NK-92 (cell line): ENCODE measurements around the gene VMO1.

Source experiments
- DNase-seq: peaks from one replicate; lab custom pipeline; 2025; ENCODE audit not compliant: unreplicated experiment; lab: John Stamatoyannopoulos, UW

Gene VMO1

DNA sequence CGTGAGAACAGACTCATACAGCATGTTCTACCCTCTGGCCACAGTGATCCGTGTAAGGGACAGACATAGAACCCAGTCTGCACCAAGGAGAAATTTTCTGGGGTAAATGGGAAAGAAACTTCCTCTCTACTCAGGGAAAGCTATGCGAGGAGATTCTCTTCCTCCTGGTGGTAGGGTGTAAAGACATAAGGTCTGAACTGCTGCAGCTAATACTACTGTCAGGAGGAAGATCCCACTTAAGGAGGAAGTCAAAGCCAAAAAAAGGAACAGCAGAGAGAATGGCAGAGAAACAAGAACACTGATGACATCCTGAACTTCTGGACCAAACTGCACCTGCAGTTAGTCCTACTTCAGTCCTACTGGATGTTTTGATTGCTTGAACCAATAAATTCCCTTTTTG lies 21.6 kb downstream of the VMO1 start:
- DNase-seq = no peak

DNA sequence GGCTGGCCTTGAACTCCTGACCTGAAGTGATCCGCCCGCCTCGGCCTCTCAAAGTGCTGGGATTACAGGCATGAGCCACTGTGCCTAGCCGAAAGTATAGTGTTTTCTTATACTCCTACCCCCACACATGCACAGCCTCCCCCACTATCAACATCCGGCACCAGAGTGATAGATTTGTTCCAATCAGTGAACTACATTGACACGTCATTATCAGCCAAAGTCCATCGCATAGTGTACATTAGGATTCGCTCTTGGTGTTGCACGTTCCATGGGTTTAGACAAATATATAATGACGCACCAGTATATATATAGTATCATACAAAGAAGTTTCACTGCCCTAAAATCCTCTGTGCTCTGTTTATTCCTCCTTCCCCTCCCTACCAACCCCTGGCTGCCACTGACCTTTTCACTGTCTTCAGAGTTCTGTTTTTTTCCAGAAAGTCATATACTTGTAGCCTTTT lies 26.4 kb downstream of the VMO1 start:
- DNase-seq = no peak

DNA sequence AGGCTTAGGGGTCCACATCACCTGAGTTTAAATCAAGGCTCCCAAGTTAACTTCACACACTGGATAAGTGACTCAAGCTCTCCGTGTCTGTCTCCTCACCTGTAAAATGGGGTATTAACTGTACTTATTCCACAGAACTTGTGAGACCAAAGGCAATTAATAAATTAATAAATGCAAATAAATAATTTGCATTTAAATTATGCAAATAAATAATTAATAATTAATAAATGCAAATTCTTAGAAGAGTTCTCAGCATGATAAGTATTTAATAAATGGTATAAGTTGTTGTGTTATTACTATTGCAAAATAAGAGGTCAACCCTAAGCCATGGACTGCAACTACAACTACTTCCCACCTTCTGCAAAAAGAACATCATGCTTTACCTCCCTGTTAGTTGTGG lies 32.8 kb downstream of the VMO1 start:
- no peak for DNase-seq

DNA sequence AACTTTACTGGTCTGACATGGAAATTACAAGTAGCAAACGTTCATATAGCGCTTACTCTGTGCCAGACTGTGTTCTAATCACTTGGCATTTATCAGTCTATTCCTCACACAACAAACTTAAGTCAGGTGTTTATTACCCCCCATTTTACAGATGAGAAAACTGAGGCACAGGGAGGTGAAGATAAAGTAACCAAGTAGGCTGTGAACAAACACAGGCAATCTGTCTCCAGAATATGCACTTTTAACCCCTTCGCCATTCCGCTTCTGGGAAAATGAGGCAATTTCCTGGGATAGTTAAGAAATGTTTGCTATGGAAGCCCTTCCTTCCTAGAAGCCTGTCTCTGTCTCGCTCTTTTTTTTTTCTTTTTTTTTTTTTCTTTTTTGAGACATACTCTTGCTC lies 34.2 kb downstream of the VMO1 start:
- DNase-seq = no peak

DNA sequence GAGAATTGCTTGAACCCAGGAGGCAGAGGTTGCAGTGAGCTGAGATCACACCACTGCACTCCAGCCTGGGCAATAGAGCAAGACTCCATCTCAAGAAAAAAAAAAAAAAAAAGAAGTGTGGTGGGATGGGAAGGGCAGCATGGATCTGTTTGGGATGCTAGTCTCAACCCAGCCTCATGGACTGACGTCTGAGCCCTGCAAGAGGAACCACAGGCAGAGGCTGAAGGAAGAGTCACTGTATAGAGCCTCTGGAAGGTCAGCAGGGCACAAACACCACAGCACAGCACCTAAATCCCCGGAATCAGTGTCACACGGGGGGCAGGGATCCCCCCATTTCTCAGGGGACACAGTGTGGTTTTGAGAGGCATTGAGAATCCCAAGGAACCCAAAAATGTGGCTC lies 35.6 kb downstream of the VMO1 start:
- no peak for DNase-seq

DNA sequence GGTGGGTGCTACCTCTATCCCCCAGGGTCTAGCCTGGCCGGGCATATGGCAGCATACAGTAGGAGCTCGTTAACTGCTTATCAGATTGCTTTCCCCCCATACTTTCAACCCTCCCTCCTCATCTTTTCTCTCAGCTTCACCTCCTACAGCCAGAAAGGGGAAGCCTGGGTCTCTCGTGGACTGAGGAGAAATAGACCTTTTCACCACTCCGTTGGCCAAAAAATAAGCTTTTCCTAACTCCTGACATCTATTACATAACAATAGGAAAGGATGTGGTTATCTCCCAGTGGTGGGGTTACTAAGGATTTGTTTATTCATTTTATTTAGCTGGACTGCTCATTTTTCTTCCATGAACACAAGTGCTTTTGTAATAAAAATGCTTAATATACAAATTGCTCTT lies 37.5 kb downstream of the VMO1 start:
- no peak for DNase-seq

DNA sequence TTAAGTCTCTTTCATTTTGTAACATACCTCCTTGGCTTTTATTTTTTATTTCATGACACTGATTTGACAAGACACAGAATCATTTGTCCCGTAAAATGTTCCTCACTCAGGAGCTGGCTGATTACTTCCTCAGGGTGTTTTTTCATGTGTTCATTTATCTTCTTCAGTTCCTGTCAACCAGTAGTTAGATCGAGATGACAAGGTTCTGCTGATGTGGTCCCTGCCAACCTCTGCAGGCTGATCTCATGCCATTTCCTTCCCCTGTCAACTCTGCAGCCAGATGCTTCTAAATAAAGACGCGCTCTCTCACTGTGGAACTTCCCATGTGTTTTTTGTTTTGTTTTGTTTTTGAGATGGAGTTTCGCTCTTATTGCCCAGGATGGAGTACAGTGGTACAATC lies 38.3 kb downstream of the VMO1 start:
- no peak for DNase-seq

DNA sequence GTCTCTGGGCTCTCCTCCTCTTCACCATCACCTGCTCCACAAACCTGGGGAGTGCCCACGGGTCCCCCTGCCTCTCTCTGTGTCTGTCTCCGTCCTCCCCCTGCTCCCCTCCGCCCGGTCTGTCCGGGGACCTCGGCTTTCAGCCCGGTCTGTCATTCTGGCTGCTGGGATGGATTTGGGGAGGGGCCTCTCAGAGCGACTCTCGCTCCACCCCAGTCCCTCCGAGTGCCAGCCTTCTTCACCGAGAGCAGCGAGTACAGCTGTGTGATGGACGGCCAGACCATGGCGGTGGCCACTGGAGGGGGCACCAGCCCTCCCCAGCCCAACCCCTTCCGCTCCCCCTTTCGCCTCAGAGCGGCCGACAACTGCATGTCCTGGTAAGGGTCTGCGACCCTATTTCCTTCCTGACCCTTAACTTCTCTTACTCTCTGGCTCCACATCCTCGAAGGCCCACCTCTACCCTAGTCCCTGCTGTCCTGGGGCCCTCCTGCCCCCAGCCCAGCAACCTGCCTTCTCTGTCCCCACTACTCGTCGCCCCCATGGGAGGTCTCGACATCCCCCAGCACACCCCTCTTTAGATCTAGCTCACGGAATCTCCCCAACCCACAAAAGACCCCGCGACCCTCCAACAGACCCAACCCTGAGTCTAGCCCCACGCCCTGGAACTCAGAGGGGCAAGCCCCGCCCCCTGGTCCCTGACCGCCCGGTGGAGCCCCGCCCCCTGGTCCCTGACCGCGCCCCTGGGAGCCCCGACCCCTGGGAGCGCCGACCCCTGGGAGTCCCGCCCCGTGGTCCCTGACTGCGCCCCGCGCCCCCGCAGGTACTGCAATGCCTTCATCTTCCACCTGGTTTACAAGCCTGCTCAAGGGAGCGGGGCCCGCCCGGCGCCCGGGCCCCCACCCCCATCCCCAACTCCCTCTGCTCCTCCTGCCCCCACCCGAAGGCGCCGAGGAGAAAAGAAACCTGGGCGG lies 40.9 kb downstream of the VMO1 start:
- no peak for DNase-seq

DNA sequence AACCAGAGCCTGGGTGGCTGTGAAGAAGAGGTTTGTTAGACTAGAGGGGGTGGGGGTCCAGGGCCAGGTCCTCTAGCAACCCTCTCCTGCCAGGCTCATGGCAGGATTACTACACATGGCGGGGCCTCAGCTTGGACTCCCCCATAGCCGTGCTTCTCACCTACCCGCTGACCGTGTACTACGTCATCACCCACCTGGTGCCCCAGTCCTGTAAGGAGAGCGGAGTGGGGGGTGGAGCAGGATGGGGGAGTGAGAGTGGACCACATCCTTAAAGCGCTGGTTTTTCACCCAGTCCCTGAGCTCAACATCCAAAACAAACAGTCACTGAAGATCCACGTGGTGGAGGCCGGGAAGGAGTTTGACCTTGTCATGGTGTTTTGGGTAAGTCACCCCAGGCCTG lies 42.3 kb downstream of the VMO1 start:
- DNase-seq = no peak

DNA sequence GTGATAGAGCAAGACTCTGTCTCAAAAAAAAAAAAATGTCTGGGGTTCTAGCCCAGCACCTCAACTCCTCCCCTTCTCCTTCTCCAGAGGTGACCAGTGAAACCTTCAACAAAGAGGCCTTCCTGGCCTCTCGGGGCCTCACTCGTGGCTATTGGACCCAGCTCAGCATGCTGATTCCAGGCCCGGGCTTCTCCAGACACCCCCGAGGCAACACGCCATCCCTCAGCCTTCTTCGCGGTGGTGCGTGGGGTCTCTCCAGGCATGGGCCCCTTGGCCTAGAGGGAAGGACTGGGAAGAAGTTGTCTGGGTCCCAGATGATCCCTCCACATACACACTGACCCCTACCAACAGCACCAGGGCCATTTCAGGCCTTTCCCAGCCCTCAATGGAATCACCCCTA lies 42.9 kb downstream of the VMO1 start:
- DNase-seq = no peak

DNA sequence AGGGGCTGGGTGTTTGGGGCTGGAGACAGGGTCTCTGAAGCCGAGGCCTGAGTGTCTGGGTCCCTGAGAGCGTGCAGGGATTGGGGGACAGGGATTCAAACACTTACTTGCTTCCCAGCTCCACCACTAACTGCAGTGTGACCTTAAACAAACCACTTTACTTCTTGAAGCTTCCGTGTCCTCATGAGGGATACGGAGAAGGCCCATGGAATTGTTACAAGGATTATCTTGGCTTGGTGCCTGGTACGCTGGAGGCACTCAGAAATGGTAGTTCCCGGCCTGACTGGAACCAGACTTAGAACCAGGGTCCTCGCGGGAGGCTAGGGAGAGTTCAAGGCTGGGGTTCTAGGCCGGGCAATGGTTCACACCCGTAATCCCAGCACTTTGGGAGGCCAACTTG lies 43.5 kb downstream of the VMO1 start:
- DNase-seq = no peak

DNA sequence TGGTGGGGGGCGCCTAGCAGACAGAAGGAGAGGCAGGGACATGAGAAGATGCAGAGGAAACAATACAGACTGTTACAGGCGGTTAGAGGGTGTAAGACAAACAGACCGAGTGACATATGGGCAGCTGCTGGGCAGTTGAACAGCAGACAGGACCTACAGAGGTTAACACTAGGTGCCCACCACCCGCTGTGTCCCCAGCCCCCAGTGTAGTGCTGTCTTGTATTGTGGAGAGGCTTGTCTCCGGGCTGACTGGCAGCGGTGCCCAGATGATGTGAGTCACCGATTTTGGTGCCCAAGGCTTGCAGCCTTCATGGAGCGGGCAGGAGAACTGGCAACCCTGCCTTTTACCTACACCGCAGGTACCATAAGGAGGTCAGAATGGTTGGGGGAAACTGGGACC lies 44.0 kb downstream of the VMO1 start:
- no peak for DNase-seq

DNA sequence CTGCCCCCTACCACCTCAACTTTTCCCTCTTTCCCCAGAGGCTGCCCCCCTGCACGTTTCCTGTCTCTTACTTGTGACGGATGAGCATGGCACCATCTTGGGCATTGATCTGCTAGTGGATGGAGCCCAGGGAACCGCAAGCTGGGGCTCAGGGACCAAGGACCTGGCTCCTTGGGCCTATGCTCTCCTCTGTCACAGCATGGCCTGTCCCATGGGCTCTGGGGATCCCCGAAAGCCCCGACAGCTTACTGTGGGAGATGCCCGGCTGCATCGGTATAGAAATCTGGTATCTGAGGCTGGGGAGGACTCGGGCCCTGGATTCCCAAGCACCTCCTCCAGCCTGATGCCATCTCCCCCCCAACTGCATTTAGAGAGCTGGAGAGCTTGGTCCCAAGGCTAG lies 44.6 kb downstream of the VMO1 start:
- no peak for DNase-seq

DNA sequence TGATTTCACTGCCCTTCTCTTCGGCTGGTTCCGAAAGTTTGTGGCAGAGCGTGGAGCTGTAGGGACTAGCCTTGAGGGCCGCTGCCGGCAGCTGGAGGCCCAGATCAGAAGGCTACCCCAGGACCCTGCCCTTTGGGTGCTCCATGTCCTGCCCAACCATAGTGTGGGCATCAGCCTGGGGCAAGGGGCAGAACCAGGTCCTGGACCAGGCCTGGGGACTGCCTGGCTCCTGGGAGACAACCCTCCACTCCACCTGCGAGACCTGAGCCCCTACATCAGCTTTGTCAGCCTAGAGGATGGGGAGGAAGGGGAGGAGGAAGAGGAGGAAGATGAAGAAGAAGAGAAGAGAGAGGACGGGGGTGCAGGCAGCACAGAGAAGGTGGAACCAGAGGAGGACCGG lies 45.6 kb downstream of the VMO1 start:
- DNase-seq = no peak

DNA sequence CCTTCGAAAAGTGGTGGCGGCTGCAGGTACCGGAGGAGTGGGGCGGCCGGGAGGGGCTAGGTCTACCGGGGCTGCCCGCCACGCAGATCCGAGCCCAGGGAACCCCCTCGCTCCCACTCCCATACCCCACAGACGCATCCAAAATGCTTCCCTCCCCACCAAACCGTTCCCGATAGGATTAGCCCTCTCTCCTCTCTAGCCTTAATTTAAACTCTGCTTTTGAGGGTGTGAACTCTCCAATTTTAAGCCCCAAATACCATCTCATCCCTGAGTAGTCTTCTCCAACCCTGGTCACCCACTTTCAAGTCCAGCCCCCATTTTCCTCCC lies 46.2 kb downstream of the VMO1 start:
- no peak for DNase-seq

DNA sequence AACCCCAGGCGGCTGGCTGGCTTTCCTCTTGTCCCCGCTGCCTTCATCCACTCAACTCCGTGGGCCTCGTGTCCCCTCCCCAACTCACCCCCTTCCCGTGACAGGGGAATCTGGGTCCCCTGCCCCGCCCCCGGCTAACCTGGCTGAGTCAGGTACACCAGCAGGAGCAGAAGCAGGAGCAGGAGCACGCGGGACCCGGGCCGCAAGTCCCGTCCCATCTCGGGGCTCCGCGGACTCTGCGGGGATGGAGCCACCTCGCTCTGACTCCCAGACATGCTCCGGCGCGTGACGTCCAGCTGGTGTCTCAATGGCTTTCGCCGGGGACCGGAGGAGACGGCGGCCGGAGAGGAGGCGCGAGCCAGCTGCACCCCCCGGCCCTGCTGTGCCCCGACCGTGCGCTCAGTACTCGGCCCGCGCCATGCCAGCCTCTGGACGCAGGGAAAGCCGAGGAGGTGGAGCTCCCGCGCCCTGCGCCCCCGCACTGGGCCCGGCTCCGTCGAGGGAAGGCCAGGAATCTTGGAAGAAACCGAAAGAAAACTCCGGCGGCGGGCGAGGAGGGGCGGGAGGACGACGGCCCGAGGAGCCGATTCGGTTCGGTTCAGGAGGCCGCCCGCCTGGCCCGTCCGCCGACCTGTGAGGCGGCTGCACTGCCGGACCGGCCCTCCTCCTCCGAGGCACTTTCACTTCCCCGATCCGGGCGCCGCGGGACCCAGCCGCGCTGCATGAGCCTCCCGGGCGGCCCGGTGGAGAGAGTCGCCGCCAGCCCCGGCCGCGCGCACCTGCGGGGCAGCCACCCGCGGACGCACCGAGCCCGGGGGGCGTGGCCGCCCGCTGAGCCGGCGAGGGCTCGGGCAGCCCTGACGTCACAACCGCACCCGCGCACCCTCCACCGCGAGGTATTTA lies 46.8 kb downstream of the VMO1 start, which contains the start of the genes CXCL16 and ZMYND15:
Gene CXCL16, minus strand, starts transcription at position 807 of the 903 bp plus-strand sequence. Its CDS starts 589 bp downstream, at position 218.
Gene ZMYND15, plus strand, starts transcription at position 712 of the 903 bp plus-strand sequence. CDS start 716 bp downstream, outside the sequence.
- no peak for DNase-seq

DNA sequence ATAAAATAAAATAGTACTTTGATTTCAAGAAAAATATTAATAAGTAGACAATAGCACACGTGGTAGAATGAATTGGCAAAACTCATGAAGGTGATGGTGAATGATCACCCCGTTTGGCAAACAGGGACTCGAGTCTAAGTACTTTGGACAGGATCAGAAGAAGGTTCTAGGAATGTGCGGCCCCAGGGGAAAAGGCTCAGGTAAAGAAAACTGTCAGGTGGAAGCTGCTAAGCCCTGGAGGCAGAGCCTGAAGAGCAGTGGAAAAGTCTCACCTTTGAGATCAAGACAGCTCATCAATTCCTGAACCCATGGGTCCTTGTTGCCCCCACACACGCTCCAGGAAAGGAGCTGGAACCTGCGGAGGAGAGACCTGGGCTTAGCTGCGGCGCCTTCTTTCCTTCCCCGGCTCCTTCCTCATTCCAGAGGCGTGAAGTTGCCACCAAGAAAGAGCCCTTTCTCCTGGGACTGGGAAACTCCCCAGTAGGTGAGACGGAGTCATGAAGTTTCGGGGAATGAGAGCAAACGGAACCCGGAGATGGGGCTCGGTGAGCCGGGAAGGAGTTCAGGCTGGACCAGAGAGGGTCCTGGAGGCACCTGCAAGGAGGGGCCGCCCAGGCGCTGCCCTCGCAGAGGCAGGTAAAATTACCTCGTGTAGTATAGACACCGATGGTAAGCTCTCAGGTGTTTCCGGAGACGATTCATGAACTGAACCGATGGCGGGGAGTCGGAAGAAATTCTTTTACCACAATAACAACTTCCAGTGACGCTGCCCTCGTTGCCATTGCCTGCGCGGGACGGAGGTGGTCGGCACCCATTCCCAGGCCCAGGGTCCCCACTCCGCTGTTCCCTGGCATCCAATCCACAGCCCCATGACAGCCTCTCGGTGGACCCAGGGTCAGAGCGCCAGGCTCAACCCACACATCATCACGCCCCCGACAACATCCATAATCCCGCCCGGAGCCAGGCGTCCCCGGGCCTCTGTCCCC lies 47.7 kb downstream of the VMO1 start:
- no peak for DNase-seq

DNA sequence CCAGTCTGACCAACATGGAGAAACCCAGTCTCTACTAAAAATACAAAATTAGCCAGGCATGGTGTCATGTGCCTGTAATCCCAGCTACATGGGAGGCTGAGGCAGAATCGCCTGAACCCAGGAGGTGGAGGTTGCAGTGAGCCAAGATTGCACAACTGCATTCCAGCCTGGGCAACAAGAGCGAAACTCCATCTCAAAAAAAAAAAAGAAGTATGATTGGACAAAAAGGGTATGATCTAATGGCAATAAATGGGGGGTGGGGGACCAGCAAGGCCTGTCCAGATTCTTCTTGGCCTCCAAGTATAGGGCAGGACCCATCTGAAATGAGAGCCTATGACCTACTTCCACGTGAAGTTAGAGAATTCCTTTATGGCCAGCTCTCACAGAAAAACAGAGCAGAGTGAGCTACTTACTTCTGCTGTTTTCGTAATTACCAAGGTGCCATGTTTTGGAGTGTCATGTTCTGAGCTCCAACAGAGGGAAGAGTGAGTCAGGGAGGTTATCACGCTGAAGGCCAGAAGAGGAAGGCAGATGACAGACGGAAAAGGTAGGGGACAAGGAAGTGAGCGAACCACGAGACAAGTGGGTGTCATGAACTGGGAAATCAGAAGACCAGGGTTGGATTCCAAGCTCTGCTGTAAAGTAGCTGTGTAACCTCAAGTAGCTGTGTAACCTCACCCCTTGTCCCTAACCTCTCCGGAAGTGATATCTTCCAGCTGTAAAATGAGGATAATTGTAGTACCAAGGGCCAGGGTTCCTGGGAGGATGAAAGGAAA lies 50.1 kb downstream of the VMO1 start:
- no peak for DNase-seq
